Neutrophil (primary cell): Measurements from ENCODE around the gene USP10.

Experiments used
- H3K27ac ChIP-seq: fragments of 200-600 bp; sonication (generic); 2 replicates; pipeline ENCODE4 v1.5.1; 2016; ENCODE audit warnings: mild to moderate bottlenecking, moderate library complexity
- H3K27me3 ChIP-seq: fragments of 200-600 bp; sonication (generic); 2 replicates; pipeline ENCODE4 v1.6.0; 2016; ENCODE audit warnings: mild to moderate bottlenecking
- H3K36me3 ChIP-seq: fragments of 200-600 bp; sonication (generic); 2 replicates; pipeline ENCODE4 v1.5.1; 2017
- H3K4me1 ChIP-seq, 2 experiments: fragments of 200-600 bp in 1 of 2; sonication (generic) in 1 of 2; 1 replicate in 1 of 2; 2 replicates in 1 of 2; pipeline versions ENCODE4 v1.5.1 to v1.6.1; 2013 to 2016; ENCODE audit warnings: low read depth in 1 of 2, low read length in 1 of 2, mild to moderate bottlenecking in 1 of 2, moderate library complexity in 1 of 2; ENCODE audit not compliant: control insufficient read depth in 1 of 2, insufficient read depth in 1 of 2
- H3K4me3 ChIP-seq, 2 experiments: fragments of 200-600 bp in 1 of 2; sonication (generic) in 1 of 2; 1 replicate in 1 of 2; 2 replicates in 1 of 2; pipeline ENCODE4 v1.5.1; 2013 to 2016; ENCODE audit warnings: low read depth in 1 of 2, low read length in 1 of 2, mild to moderate bottlenecking in 1 of 2, moderate library complexity in 1 of 2
- H3K9me3 ChIP-seq: fragments of 200-600 bp; sonication (generic); 2 replicates; pipeline ENCODE4 v1.5.1; 2016
- TF ChIP-seq, protein P1 (sequence below): fragments of 200-600 bp; sonication (generic); IDR thresholded peaks from 2 replicates; pipeline ENCODE4 v1.5.1; 2016; ENCODE audit warnings: antibody characterized with exemption

Gene USP10

DNA sequence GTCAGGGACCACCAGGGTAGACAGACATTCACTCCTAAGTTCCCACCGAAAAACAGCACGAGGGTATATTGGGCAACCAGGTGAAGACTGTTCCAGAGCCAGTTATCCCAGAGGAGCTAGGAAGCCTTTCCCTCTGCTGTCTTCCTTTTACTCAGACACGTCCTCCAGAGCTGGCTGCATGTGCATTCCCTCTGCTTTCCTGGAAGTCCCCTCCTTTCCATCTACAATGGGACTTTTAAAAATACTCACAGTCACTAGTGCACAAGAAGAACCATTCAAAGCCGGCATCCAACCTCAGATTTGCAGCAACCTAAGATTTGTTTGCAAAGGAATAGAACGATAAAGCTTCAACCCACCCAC, 87.4 kb downstream of the USP10 start:
- H3K27me3 ChIP-seq: no peaks in the 10 kb centered on the region
- TF ChIP-seq, protein P1, sequence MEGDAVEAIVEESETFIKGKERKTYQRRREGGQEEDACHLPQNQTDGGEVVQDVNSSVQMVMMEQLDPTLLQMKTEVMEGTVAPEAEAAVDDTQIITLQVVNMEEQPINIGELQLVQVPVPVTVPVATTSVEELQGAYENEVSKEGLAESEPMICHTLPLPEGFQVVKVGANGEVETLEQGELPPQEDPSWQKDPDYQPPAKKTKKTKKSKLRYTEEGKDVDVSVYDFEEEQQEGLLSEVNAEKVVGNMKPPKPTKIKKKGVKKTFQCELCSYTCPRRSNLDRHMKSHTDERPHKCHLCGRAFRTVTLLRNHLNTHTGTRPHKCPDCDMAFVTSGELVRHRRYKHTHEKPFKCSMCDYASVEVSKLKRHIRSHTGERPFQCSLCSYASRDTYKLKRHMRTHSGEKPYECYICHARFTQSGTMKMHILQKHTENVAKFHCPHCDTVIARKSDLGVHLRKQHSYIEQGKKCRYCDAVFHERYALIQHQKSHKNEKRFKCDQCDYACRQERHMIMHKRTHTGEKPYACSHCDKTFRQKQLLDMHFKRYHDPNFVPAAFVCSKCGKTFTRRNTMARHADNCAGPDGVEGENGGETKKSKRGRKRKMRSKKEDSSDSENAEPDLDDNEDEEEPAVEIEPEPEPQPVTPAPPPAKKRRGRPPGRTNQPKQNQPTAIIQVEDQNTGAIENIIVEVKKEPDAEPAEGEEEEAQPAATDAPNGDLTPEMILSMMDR: no peak
- no peaks in the 10 kb centered on the region for H3K9me3 ChIP-seq
- H3K36me3 ChIP-seq: peaks cover 10% of the 10 kb centered on the region
- H3K4me1 ChIP-seq: no peaks in the 10 kb centered on the region
- no peak overlapping the region for H3K4me3 ChIP-seq
- no peak overlapping the region for H3K27ac ChIP-seq

DNA sequence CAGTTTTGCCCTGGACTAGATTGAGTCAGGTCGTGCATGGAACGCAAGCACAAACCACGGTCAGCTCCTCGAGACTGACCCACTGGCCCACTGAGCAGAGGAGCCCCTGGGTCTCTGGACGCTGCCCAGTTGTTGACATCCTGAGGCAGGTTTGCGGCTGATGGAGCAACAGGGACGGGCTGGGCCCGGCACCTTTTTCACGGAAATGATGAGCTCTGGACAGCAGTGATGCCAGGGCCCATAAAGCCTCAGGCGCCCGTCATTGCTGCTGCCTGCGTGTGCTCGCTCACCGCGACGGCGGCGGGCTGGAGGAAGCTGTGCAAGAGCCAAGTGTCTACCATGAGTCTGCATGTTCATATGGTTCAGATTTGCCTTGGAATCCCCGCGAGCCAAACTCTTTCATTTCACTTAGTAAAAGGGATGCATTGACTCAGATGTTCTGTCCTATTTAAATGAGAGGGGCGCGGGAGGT, 89.2 kb downstream of the USP10 start:
- Histone ChIP-seq H3K4me1 (peaks cover 4 to 5% of the 10 kb centered on the region in 2 experiments), H3K36me3 (peaks cover 10% of the 10 kb centered on the region), H3K27ac (peak overlapping the region; percentile 50), H3K4me3 (no peak overlapping the region), H3K9me3 (no peaks in the 10 kb centered on the region), H3K27me3 (no peaks in the 10 kb centered on the region)
- TF ChIP-seq, protein P1: no peak

DNA sequence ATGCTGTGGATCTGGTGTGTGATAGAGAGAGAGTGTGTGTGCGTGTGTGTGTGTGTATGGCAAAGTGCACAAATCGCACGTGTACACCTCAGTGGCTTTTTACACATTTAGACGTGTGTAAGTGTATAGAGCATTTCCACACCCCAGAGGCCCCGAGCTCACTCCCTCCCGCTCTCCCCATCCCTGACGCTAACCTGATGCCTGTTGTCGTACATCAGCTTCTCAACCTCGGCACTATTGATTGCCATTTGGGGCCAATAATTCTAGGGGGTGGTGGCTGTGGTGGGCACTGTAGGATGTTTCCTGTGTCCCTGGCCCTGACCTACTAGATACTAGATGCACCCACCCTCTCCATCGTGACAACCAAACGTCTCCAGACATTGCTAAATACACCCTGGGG, 89.6 kb downstream of the USP10 start:
- TF ChIP-seq, protein P1: no peak
- Histone ChIP-seq H3K27me3 (no peaks in the 10 kb centered on the region), H3K36me3 (peaks cover 10% of the 10 kb centered on the region), H3K27ac (peak overlapping the region; percentile 50), H3K4me3 (no peak overlapping the region), H3K9me3 (no peaks in the 10 kb centered on the region), H3K4me1 (peaks cover 5 to 10% of the 10 kb centered on the region in 2 experiments)

DNA sequence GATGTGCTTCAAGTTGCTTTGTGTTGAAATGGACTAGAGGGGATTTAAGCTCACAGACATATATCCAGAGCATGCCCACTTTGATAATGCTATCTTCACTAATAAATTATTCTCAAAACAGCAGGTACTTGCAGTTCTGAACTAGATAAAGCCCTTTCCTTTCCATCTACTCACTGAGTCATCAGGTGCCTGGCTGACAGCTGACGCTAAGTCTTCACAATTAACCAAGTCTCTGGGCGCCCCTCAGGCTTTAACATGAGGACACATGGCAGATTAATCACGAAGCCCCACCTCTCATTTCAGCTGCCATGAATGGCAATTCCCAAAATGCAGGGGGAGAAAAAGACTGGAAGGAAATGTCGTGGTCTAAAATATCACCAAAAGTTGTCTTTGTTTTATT, 90.5 kb downstream of the USP10 start:
- H3K4me1 ChIP-seq: peaks cover 5 to 10% of the 10 kb centered on the region in 2 experiments
- H3K27me3 ChIP-seq: no peaks in the 10 kb centered on the region
- H3K27ac ChIP-seq: no peak overlapping the region
- H3K36me3 ChIP-seq: peaks cover 10% of the 10 kb centered on the region
- H3K4me3 ChIP-seq: no peak overlapping the region
- H3K9me3 ChIP-seq: no peaks in the 10 kb centered on the region
- TF ChIP-seq, protein P1: no peak

DNA sequence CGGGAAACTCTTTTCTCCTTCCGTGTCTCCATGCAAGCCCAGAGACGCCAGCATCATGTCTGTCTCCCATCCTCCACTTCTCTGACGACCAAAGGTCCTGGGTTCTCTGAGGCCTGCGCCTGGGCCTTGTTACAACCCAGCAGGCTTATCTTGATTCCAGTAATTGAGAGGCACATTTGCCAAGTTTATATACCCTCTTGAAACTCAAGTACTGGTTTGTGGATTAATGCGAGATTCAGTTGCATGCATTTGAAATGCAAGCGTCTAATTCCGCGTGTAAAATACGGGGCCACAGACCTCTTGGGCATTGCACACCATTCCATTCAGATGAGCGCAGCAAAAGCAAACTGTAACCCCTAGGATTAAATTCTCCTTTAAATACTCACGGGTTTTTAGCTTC, 91.3 kb downstream of the USP10 start:
- Histone ChIP-seq H3K36me3 (peaks cover 9% of the 10 kb centered on the region), H3K9me3 (no peaks in the 10 kb centered on the region), H3K27me3 (no peaks in the 10 kb centered on the region), H3K4me3 (no peak overlapping the region), H3K4me1 (peaks cover 5 to 10% of the 10 kb centered on the region in 2 experiments), H3K27ac (no peak overlapping the region)
- TF ChIP-seq, protein P1: no peak

DNA sequence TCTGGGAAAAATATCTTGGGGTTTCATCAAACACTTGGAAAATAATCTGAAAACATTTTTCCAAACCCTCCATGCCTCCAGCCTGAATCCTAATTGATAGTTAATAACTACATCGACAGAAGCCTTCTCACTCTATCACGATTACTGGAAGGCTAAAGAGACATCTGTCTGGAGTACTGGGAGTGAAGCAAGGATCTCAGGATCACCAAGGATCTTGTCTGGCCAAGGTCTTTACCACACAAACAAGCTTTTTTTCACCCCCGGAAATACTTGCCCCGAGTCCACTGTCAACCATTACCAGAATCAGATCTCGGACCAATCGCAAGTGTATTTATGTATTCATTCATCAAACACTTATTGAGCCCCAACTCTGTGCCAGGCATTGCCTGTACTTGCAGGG, 91.7 kb downstream of the USP10 start:
- peaks cover 6% of the 10 kb centered on the region for H3K36me3 ChIP-seq
- H3K27me3 ChIP-seq: no peaks in the 10 kb centered on the region
- H3K4me1 ChIP-seq: peaks cover 5 to 10% of the 10 kb centered on the region in 2 experiments
- H3K9me3 ChIP-seq: no peaks in the 10 kb centered on the region
- TF ChIP-seq, protein P1: no peak
- H3K4me3 ChIP-seq: no peak overlapping the region
- H3K27ac ChIP-seq: no peak overlapping the region
